Measurements from ENCODE around the gene CCDC90B. TPM values are rescaled to one million over a fixed set of nuclear protein-coding genes. Genes with fewer than 3 reads are reported as not detected.

CCDC90B gene
- total RNA-seq, 1 donor, result 78.0 TPM

DNA sequence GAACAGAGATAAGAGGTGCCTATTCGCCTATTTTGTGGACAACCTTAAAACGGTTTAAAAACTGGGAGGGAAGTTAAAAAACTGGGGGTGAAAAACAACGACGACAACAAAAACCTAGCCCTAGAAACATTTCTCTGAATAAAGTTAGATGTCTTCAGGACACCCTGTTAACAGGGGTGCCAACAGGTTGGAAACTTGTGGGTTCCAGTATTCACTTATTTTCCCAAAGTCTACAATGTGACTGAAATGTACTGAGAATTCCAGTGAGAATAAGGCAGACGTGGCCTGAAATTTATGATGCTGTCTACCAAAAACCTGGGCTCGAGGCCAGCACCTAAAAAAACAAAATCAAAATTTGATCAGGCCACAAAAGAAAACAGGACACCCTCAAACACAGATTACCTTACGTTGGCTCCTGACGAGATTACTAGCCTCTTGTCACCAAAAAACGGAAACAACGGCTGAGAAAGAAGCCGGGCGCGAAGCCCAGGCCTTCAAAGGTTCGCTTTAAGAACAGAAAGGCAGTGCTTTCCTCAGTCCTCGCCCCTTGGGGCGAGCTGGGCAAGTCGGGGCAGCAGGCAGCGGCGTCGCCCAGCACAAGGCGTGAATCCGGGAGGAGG, 906 bp downstream of the CCDC90B start:
- H3K4me3 ChIP-seq (ENCODE audit: low read depth, low read length), result peak overlapping the region; percentile 87
- TF ChIP-seq, protein P1, sequence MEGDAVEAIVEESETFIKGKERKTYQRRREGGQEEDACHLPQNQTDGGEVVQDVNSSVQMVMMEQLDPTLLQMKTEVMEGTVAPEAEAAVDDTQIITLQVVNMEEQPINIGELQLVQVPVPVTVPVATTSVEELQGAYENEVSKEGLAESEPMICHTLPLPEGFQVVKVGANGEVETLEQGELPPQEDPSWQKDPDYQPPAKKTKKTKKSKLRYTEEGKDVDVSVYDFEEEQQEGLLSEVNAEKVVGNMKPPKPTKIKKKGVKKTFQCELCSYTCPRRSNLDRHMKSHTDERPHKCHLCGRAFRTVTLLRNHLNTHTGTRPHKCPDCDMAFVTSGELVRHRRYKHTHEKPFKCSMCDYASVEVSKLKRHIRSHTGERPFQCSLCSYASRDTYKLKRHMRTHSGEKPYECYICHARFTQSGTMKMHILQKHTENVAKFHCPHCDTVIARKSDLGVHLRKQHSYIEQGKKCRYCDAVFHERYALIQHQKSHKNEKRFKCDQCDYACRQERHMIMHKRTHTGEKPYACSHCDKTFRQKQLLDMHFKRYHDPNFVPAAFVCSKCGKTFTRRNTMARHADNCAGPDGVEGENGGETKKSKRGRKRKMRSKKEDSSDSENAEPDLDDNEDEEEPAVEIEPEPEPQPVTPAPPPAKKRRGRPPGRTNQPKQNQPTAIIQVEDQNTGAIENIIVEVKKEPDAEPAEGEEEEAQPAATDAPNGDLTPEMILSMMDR (IDR thresholded peaks at IDR 0.05; ENCODE audit: insufficient read depth, low read length), result no peak
- no peak for DNase-seq (ENCODE audit: low read depth)

DNA sequence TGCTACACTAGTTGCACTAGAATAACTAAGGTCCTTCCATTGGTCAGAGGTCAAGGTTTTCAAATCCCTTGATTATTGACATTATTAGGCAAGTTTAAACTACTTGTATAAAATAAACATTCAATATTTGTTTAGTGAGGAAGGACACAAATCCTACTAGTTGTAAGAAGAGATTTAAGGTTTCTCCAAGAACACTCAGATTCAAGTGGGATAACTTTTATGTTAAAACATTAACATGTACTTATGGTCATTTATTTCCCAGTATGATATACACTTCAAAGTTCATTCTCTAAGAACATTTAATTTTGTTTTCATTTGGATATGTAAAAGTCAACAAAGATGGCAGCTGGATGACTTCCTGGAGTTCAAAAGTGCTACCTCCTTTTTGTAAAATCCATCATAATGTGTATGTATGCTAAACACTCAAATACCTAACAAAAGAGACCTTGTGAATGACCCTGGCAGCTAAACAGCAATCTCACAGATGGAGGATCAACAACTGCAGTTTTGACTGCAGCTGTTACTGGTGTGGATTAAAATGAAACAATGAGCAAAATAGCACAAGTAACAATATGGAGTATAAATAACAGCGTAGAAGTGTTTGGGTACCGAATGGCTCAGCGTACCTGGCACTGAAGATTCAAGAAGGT, 1.5 kb downstream of the CCDC90B start:
- no peak for DNase-seq (ENCODE audit: low read depth)
- TF ChIP-seq, protein P1 (IDR thresholded peaks at IDR 0.05; ENCODE audit: insufficient read depth, low read length), result no peak
- peak overlapping the region; percentile 87 for H3K4me3 ChIP-seq (ENCODE audit: low read depth, low read length)

DNA sequence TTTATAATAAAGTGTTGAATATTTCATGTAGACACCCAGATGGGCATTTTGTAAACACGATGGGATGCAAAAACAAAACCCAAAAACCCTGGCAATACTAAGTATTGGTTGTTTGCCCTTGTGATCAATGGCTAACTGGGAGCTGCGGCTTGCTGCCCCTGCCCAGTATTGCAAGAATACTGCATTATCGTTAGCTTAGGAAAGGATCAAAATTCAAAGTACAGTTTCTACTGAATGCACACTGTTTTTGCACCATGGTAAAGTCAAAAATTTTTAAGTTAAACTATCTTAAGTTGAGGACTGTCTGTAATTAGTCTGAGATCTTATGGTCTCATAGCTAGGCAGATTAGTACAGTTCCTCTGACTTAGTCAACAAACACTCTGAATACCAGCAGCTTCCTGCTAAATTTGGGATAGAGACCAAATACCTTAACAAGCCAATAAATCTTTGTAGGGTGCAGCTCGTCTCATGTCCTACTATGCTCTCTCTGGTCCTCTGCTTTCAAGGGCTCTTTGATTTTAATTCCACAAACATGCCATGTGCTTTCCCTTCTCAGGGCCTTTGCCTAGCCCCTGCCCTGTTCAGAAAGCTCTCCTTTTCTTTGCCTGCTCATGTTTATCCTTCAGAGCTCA, 4.0 kb downstream of the CCDC90B start:
- DNase-seq (ENCODE audit: low read depth), result no peak
- TF ChIP-seq, protein P1 (IDR thresholded peaks at IDR 0.05; ENCODE audit: insufficient read depth, low read length), result no peak
- H3K4me3 ChIP-seq (ENCODE audit: low read depth, low read length), result no peak overlapping the region

DNA sequence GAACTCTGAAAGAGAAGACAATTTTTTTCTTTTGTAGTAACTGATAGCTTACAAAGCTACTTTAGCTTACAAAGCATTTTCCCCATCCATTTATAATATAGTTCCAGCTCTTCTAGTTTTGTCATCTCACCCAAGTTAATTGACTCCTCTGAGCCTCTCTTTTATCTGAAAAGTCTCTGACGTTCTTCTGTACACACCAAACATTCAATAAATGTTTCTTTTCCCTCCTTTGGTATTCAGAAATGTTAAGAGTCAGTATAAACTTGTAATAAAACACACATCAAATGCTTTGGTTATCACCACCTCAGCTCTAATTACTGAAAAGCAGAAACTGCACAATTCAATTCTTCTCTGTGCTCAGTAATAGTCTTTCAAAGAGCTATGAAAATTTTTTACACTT, 5.9 kb downstream of the CCDC90B start:
- no peak overlapping the region for H3K4me3 ChIP-seq (ENCODE audit: low read depth, low read length)
- no peak for DNase-seq (ENCODE audit: low read depth)
- TF ChIP-seq, protein P1 (IDR thresholded peaks at IDR 0.05; ENCODE audit: insufficient read depth, low read length), result no peak

DNA sequence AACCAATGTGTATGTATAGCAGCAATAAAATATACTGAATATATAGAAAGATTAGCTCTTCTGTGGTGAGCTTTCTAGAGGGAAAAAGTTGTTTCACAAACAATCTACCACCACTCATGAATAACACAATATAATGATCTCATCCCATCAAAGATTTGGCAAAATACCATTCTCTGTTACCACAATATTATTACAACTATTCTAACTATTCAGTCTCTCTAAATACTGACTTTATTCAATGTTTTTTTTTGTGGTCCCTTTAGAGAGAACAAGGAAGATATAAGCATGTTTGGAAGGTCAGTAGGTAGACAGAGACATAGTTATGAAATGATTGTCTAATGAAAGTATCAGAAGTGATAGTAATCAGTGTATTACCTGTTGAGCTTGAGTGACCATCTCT, 7.8 kb downstream of the CCDC90B start:
- TF ChIP-seq, protein P1 (IDR thresholded peaks at IDR 0.05; ENCODE audit: insufficient read depth, low read length), result no peak
- H3K4me3 ChIP-seq (ENCODE audit: low read depth, low read length), result no peak overlapping the region
- peak; percentile 23 for DNase-seq (ENCODE audit: low read depth)

DNA sequence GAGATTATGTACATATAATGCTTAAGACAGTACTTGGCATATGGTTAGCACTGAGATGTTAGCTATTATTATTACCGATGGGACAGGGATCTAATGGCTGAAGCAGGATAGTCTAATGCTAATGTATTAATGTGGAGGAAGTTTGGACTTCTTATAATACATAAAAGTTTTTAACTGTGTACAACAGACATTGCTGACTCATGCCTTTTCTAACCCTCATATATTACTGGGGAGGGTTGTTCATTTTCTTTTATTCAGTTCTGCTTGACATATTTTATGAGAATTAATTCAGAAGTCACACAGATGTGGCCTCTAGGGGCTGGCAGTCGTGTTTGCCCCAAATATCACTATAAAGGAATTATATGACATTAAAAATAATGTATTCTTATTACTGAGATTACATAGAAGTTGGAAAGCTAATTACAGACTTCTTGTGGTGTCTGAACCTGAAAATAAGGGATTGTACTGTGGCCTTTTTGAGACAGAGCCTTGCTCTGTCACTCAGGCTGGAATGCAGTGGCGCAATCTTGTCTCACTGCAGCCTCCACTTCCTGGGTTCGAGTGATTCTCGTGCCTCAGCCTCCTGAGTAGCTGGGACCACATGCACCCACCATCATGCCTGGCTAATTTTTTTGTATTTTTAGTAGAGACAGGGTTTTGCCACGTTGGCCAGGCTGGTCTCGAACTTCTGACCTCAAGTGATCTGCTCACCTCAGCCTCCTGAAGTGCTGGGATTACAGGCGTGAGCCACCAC, 10.1 kb downstream of the CCDC90B start:
- no peak overlapping the region for H3K4me3 ChIP-seq (ENCODE audit: low read depth, low read length)
- no peak for DNase-seq (ENCODE audit: low read depth)
- TF ChIP-seq, protein P1 (IDR thresholded peaks at IDR 0.05; ENCODE audit: insufficient read depth, low read length), result no peak
